ENCODE data around the gene PSG7.
"Not testable (repeated sequence)": the region's sequence is repeated elsewhere in the genome, so short reads cannot be mapped to it uniquely, and the experiment has no call there.

DNA sequence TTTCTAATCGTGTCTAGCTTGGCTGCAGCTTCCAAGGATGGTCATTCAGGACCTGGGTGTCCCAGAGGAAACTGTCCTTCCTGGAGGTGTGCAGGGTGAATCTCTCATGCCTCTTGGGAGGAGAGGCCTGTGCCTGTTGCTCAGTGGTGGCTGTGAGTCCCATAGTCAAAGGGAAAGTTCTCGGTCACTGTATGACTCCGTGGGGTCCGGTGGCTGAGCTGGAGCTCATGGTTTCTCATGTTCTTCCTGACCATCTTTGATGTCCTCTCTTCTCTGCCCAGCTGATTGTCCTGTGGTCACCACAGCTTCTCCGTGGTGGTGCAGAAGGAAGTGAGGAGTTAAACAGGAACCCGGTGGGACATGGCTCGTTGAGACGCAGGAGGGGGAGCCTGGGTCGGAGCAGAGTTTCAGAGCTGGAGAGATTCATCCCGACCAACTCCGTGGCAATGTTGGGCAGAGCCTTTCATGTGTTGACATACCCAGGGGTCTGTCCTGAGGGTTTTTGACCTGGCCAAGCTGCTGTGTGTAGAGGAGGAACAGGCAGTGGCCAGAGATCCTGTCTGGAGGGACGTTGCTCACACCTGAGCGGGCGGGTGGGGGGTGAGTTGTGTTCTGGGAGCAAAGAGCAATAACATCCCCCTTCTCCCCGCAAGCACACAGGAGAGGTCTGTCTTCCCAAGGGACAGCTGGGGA, 18.5 kb downstream of the PSG7 start:
- TF ChIP-seq, protein P1, sequence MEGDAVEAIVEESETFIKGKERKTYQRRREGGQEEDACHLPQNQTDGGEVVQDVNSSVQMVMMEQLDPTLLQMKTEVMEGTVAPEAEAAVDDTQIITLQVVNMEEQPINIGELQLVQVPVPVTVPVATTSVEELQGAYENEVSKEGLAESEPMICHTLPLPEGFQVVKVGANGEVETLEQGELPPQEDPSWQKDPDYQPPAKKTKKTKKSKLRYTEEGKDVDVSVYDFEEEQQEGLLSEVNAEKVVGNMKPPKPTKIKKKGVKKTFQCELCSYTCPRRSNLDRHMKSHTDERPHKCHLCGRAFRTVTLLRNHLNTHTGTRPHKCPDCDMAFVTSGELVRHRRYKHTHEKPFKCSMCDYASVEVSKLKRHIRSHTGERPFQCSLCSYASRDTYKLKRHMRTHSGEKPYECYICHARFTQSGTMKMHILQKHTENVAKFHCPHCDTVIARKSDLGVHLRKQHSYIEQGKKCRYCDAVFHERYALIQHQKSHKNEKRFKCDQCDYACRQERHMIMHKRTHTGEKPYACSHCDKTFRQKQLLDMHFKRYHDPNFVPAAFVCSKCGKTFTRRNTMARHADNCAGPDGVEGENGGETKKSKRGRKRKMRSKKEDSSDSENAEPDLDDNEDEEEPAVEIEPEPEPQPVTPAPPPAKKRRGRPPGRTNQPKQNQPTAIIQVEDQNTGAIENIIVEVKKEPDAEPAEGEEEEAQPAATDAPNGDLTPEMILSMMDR (conservative IDR thresholded peaks at IDR 0.05 in 1 of 2, IDR thresholded peaks at IDR 0.05 in 1 of 2; ENCODE audit: low read depth in 1 of 2, low read length in 2 of 2): not testable (repeated sequence)
- TF ChIP-seq EZH2 (IDR thresholded peaks at IDR 0.05; ENCODE audit: low read length, missing control alignments): not testable (repeated sequence)
